GM19025 (cell line): ENCODE data around the gene NOX4.
"Not testable (repeated sequence)": the region's sequence is repeated elsewhere in the genome, so short reads cannot be mapped to it uniquely, and the experiment has no call there.

Experiments used
- ATAC-seq: cut with Tn5 transposase; IDR thresholded peaks from one replicate; pipeline ENCODE4 v1.9.1; 2021; ENCODE audit warnings: mild to moderate bottlenecking, low read depth, moderate library complexity; ENCODE audit not compliant: unreplicated experiment

The NOX4 gene

DNA sequence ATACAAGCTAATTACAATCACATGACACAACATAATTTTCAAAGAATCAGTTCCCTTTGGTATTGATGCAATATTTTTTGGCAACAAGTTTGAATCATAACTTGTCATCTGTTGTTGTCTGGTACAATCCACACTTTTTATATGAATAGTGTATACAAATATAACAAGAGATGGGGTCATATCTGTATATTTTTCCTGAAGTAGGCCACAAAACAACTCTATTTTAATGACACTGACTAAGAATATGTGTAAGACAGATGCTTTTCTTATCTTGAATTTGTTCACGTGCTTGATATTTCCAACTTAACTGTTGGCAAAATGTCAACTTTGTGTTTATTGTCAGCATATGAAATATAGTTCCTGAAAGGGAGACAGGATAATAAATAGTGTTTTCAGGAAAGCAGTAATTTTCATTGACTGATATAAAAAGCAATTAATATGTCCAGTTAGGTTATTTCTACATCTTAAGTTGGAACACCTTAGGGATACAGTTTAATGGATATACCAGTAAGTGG lies 27.9 kb downstream of the NOX4 start:
- ATAC-seq, result no peak

DNA sequence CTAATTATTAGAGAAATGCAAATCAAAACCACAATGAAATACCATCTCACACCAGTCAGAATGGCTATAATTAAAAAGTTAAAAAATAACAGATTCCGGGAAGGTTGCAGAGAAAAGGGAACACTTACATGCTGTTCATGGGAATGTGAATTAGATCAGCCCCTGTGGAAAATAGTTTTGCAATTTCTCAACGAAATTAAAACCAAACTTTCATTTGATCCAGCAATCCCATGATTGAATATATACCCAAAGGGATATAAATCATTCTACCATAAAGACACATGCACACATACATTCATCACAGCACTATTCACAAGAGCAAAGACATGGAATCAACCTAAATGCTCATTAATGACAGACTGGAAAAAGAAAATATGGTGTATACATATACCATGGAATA lies 32.5 kb downstream of the NOX4 start:
- ATAC-seq, result no peak

DNA sequence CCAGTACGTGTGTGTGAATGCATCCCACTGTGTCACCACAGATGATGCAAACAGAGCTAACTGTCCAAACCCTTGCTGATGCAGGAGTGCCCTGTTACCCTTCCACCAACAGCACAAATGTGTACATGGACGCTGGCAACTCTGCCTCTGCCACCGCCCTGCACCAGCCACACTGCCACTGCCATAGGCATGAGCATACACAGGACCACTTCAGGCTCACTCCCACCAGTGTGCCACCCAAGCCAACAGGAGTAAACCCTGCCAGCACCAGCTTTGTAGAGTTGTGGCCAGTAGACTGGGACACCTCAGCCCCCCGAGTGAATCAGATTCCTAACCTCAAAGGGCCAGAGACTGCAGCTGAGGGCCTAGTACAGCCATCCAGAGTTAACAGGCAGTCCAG lies 34.0 kb downstream of the NOX4 start:
- no peak for ATAC-seq

DNA sequence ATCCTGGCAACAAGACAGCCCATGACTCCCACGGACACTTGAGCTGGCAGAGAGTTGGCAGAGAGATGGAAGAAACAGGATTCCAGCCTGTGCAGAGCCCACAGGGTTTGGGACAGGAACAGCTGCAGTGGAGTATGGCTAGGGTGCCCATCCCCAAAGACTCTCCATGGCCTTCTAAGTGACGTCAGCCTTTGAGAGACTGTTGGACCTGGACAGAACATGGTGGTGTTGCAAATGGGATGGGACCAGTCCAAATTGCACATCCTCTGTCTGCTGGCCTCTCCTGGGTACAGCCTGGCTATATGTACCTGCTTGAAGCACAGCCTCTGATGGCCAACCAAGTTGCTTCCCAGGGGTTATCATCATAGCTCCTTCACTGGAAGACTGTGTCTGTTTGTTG lies 34.5 kb downstream of the NOX4 start:
- ATAC-seq, result no peak

DNA sequence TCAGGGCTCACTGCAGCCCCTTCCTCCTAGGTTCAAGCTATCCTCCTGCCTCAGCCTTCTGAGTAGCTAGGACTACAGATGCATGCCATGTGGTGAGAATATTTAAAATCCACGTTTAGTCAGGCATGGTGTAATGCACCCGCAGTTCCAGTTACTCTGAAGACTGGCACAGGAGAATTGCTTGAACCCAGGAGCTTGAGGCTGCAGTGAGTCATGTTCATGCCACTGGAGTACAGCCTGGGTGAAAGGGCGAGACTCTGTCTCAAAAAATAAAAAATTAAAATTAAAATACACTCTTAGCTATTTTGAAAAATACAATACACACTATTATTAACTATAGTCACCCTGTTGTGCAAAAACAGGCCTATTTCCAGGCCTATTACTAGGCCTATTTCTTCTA lies 38.4 kb downstream of the NOX4 start:
- ATAC-seq, result no peak

DNA sequence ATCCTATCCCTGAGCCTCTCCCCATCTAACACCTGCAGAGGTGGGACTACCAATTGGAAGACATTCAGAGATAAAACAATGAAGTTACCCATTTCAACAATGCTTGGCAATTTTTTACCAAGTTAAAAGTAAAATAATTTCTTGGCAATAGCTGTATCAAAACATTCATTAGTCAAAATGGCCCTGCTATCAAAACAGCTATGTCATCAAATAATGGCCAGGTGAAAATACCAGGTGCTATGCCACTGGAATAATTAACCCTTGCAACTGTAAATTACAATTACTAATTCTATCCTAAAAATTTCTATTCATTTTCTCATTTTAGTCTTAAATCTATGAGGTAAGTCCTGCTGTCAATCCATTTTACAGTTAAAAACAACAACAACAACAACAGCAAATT lies 43.3 kb downstream of the NOX4 start:
- no peak for ATAC-seq

DNA sequence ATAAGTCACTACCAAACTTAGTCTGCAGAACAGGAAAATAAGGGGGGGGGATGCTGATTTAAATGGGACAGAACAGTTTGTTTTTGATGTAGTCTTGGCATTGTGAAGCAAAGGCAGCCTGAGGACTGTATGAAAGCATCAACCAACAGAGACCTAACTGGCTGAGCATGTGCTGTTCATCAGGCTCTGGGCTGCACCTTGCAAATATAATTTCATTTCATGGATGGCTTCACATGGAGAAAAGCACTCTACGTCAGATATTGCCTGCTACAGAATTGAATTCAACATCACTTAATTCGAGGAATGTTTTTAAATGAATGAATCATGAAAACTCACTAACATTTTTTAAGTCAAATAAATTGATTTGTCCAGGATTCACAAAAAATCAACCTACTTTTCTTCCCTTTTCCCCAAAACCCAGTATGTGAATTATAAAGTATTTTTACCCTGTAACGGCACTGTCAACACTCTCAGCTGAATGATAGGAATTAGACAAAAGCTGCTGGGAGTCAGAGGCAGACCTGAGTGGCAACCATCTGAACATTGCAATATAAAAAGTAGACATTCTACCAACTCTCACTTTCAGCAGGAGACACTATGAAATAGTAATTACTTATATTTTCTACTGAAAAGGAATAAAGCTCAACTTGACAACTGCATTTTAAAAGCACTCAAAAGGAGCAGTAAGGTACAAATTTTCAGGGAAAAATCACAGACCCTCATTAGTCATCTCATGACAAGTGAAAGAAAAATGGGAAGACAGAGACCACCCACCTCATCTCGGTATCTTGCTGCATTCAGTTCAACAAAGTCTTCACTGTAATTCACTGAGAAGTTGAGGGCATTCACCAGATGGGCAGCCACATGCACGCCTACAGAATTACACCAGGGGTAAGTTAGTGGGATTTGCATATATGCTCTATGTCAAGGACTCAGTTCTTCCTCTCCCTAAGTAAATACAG lies 47.5 kb downstream of the NOX4 start:
- ATAC-seq, result no peak

DNA sequence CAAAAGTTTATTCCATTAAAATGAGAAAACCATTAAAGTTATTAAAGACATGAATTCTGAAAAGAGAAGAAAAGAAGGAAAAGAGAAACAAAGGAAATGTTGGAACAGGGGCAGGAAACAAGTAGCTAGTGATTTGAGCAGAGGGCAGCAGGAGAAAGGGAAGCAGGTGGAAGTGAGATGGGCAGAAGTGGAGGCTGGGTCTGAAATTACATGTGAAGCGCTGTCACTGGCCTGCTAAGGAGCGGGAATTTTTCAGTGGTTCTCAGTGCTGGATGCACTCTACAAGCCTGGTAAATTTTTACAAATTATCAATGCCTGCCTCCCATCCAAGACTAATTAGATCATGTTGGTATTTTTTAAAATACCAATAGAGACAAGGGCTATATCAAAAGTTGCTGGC lies 48.4 kb downstream of the NOX4 start:
- ATAC-seq, result no peak

DNA sequence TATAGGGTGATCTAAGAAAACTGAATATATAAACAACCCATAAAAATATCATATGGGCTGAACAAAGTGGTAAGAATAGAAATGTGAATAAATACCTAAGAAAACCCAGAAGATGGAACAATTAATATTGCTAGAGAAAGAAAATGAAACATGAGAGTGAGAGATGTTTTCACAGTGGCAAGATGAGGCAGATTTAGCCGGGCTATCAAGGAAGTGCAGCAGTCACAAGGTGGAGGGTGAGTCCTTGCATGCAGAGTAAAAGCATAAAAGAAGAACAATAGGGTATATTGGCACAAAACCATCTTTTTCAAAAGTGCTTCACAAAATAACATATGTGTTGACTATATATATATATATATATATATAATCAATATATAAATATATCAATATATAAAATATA lies 49.6 kb downstream of the NOX4 start:
- no peak for ATAC-seq

DNA sequence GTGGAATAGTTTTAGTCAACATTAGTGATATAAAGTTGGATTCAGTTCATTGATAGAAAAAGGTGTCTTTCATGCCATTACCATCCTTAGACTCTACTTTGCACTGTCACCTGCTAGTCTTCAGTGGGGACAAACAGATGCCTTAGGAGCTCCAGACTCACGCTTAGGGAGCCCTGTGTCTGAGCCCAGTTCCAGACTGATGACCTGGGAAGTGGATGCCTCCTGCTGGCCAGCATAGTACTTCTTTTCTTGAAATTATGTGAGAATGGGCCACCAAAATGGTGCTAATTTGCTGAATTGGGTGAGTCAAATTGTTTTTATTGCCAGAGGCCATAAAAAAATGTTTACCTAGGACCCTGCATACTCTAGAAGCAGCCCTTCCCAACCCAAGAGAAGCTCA lies 53.9 kb downstream of the NOX4 start:
- ATAC-seq, result no peak

DNA sequence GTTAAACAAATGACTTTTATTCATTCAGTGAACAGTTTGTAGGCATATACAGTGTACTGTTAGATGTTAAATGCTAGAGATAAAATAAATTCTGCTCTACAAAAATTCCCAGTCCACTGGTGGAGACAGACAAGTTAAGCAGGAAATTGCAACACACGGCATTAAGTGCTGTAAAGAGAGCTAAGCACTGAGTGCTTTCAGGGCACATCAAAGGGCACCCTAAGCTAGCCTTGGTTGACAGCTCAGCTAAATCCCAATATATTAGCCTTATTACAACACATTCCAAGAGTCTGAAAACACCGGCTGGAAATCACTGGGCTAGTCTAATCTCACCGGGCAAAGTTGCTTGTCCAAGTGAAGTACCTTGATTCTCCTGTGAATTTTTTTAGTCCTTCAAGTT lies 55.1 kb downstream of the NOX4 start:
- ATAC-seq, result no peak

DNA sequence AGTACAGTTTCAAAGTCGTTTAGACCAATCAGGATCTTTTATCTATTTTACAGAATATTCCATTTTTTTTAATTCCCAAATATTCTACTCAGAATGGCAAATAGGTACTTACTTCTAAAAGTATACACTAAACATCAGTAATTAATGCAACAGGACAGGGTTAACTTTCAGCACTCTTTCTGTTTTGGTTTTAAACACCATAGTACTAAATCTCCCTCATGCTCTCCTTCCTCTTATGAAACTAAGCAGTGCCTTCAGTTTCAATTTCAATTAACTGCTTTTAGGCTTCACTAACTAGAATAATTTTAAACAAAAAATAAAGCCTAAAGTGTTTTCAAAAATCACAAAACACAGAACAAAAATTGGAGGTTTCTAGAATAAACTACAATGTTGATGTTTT lies 57.9 kb downstream of the NOX4 start:
- ATAC-seq, result no peak

DNA sequence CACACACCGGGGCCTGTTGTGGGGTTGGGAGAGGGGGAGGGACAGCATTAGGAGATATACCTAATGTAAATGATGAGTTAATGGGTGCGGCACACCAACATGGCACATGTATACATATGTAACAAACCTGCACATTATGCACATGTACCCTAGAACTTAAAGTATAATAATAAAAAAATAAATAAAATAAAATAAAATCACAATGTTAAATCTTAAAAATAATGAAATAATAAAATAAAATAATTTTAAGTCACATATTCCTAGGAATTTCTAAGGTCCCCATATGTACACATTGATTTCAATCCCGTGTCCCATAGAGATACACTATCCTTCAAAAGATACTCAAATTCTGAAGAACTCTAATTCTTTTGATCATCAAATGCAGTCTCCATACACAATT lies 59.0 kb downstream of the NOX4 start:
- ATAC-seq, result not testable (repeated sequence)

DNA sequence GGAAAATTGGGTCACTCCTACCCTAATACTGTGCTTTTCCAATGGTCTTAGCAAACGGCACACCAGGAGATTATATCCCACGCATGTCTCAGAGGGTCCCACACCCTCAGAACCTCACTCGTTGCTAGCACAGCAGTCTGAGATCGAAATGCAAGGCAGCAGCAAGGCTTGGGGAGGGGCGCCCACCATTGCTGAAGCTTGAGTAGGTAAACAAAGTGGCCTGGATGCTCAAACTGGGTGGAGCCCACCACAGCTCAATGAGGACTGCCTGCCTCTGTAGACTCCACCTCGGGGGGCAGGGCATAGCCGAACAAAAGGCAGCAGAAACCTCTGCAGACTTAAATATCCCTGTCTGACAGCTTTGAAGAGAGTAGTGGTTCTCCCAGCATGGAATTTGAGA lies 64.7 kb downstream of the NOX4 start:
- not testable (repeated sequence) for ATAC-seq

DNA sequence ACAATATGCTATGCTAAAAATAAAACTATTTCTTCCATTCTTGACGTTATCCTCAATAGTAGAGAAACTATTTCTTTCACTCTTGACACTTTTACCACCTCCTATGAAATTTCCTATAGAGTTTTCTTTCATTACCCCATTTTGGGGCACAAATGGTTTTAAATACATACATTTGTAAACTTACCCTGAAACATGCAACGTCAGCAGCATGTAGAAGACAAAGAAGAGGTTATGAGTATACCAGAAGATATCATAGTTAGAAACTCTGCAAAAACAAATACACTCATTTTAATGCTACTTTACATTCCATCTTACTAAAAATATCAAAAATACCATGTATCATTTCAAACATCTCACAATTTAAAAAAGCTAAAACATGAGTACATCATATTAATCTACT lies 69.5 kb downstream of the NOX4 start:
- ATAC-seq, result no peak

DNA sequence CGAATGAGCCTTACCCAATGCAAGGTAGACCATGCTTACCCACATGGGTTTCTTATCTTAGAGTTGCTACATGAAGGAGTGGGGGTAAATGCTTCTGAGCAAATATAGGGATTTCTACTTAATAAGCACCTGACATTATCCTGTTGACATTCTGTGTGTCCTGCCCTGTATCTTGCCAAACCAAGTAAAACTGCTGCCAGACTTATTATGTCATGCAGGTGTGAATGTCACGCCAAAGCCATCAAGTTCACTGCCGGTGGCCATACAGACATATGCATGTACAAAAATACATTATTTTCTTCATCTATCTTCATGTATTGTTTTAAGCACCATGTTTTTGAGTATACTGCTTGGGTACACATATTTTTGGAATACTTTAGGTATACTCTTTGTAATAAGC lies 70.2 kb downstream of the NOX4 start:
- ATAC-seq, result no peak

DNA sequence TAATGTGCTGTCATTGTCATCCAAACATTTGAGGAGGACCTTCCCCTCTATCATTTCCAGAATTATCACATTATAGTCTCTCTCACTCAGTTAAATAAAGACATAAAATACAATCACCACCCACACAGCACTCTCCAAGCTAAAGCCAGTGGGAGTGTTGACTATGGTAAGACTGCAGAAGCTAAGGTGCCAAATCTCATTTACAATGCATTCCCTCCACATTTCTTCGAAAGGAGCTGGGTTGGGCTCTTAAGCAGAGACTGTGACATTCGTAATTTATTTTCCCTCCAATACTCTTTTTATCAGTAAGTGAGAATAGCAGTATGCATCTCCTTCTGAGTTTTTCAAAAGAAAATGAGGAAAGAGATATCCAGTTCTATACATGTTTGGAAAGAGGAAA lies 74.2 kb downstream of the NOX4 start:
- ATAC-seq, result no peak

DNA sequence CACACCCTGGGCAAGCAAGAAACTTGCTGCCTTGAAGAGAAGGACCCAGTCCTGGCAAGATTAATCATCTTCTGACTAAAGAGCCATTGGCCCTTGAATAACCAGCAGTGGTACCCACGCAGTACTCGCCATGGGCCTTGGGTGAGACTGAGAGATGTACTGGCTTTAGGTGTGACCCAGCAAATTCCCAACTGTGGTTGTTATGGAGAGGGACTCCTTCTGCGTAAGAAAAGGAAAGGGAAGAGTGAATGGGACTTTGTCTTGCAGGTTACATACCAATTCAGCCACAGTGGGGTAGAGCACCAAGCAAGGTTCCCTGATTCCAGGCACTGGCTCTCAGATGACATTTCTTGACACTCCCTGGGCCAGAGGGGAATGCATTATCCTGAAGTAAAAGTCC lies 80.1 kb downstream of the NOX4 start:
- ATAC-seq, result not testable (repeated sequence)

DNA sequence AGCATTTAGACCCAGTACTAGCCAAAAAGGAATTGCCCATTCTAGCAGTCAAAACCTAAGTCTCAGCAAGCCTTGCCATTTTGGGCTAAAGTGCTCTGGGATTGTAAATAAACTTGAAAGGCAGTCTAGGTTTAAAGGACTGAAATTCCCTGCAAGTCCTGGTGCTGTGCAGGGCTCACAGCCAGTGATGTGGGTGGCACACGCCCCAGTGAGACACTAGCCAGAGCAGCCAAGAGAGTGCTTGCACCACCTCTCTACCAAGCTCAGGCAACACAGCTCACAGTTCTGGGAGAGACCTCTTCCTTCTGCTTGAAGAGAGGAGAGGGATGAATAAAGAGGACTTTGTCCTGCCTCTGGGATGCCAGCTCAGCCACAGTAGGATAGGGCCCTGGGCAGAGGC lies 80.5 kb downstream of the NOX4 start:
- ATAC-seq, result not testable (repeated sequence)

DNA sequence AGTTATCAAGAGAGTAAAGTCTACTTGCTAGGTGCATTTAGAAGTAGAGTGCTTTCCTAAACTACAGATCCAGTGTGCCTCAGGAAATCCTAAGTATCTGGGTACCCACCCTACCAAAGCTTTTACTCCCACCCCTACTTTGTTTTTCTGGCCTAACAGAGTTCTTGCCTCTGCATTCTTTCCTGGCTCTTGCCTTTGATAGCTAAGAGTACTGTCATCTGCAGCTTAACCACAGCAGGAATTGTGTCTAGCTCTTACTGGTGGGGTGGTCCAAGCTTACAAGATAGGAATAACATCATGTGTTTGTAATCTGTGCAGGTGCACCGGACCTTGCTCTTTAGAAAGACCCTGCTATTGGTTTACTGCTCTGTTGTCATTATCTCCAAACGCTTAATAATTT lies 82.7 kb downstream of the NOX4 start:
- ATAC-seq, result not testable (repeated sequence)

DNA sequence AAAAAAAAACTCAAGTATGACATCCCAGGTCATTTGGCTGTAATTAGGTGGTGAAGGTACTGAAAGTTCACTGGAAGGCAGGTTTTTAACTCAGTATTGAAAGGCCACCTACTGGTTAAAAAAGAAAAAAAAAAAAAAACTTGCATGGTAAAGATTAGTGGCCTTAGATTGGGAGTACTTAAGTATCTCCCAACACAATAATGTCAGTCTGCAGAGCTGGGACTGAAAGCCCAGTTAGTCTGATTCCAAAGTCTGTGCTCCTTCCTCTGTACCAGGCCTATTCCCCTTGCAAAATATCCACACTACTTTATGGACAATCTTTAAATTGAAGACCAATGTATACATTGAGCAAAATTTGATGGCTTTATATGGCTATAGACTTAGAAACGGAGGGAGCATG lies 85.5 kb downstream of the NOX4 start:
- no peak for ATAC-seq

DNA sequence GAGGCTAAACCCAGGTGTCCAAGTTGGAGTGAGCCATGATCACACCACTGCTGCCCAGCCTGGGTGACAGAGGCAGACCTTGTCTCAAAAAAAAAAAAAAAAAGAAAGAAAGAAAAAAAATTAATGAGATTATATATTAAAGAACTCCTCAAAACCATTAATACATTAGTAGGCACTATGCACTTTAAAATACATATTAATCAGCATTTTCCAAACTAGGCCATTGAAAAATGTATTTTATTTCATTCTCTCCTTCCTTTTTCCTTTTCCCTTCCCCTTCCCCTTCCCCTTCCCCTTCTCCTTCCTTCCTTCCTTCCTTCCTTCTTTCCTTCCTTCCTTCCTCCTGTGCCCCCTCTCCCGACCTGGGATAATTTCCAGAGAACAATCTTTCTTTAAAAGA lies 99.5 kb downstream of the NOX4 start:
- ATAC-seq, result not testable (repeated sequence)
